Keratinocyte (primary cell): Measurements from ENCODE around the gene NKD1. TPM values are rescaled to one million over a fixed set of nuclear protein-coding genes. Genes with fewer than 3 reads are reported as not detected.

Source experiments
- DNase-seq: peaks from one replicate; pipeline ENCODE4 v3.0.0-alpha.2; 2011; ENCODE audit warnings: low read depth, missing footprints, low spot score
- FAIRE-seq: peaks from 2 replicates; lab custom pipeline; 2011; peaks lifted over from hg19 to GRCh38; lab: Jason Lieb, UNC
- H2AFZ ChIP-seq: 2 replicates; pipeline ENCODE4 v1.6.0; 2012; ENCODE audit warnings: low read length, control low read depth, inconsistent platforms; ENCODE audit not compliant: control insufficient read depth
- H3K27ac ChIP-seq: 2 replicates; pipeline ENCODE4 v1.5.1; 2011; ENCODE audit warnings: low read length; ENCODE audit not compliant: control insufficient read depth, insufficient read depth
- H3K27me3 ChIP-seq: 3 replicates; pipeline ENCODE4 v1.6.0; 2011; ENCODE audit warnings: low read length; ENCODE audit not compliant: control insufficient read depth, insufficient read depth; ENCODE audit errors: extremely low read depth
- H3K36me3 ChIP-seq, 2 experiments: 2 replicates in 1 of 2; 3 replicates in 1 of 2; pipeline ENCODE4 v1.5.1; 2011; ENCODE audit warnings: low read length in 2 of 2, mild to moderate bottlenecking in 1 of 2; ENCODE audit not compliant: control insufficient read depth in 2 of 2, insufficient read depth in 2 of 2; ENCODE audit errors: extremely low read depth in 1 of 2
- H3K4me1 ChIP-seq: 3 replicates; pipeline ENCODE4 v1.5.1; 2011; ENCODE audit warnings: low read length; ENCODE audit not compliant: control insufficient read depth, insufficient read depth; ENCODE audit errors: extremely low read depth
- H3K4me2 ChIP-seq: 3 replicates; pipeline ENCODE4 v1.6.0; 2011; ENCODE audit warnings: low read depth, low read length; ENCODE audit not compliant: control insufficient read depth, insufficient read depth; ENCODE audit errors: extremely low read depth
- H3K4me3 ChIP-seq, 3 experiments: fragments of 200-600 bp in 1 of 3; sonication (generic) in 1 of 3; 2 replicates in 2 of 3; 3 replicates in 1 of 3; pipeline ENCODE4 v1.5.1; 2011 to 2016; ENCODE audit warnings: low read length in 3 of 3, mild to moderate bottlenecking in 3 of 3, control low read depth in 2 of 3, inconsistent platforms in 1 of 3, low read depth in 1 of 3, mixed read lengths in 1 of 3, mixed run types in 1 of 3, moderate library complexity in 1 of 3; ENCODE audit not compliant: control insufficient read depth in 2 of 3, insufficient read depth in 2 of 3; ENCODE audit errors: extremely low read depth in 1 of 3
- H3K79me2 ChIP-seq: 2 replicates; pipeline ENCODE4 v1.6.0; 2012; ENCODE audit warnings: low read length; ENCODE audit not compliant: control insufficient read depth, insufficient read depth
- H3K9ac ChIP-seq: 3 replicates; pipeline ENCODE4 v1.6.0; 2011; ENCODE audit warnings: low read length; ENCODE audit not compliant: control insufficient read depth, insufficient read depth; ENCODE audit errors: extremely low read depth
- H3K9me1 ChIP-seq: 3 replicates; pipeline ENCODE4 v1.6.0; 2011; ENCODE audit warnings: low read length; ENCODE audit not compliant: control insufficient read depth, insufficient read depth; ENCODE audit errors: extremely low read depth
- H3K9me3 ChIP-seq: 2 replicates; pipeline ENCODE4 v1.5.1; 2012; ENCODE audit warnings: low read depth, low read length; ENCODE audit not compliant: control insufficient read depth
- H4K20me1 ChIP-seq: 3 replicates; pipeline ENCODE4 v1.6.0; 2011; ENCODE audit warnings: low read length; ENCODE audit not compliant: control insufficient read depth, insufficient read depth; ENCODE audit errors: extremely low read depth
- CTCF ChIP-seq, 3 experiments: IDR thresholded peaks in 1 of 3; conservative IDR thresholded peaks in 1 of 3; optimal IDR thresholded peaks in 1 of 3; 2 replicates in 2 of 3; 3 replicates in 1 of 3; pipeline versions ENCODE3 to v1.5.1; 2011; ENCODE audit warnings: low read length in 3 of 3, mild to moderate bottlenecking in 3 of 3, moderate library complexity in 2 of 3, control low read depth in 1 of 3, inconsistent platforms in 1 of 3; ENCODE audit not compliant: insufficient read depth in 2 of 3; ENCODE audit errors: extremely low read depth in 1 of 3
- EZH2 ChIP-seq: IDR thresholded peaks from one replicate; pipeline ENCODE4 v1.6.1; 2012; ENCODE audit warnings: inconsistent platforms, mild to moderate bottlenecking, low read length, moderate library complexity
- dilution Hi-C: fragments of 300-500 bp; cut with MboI; formaldehyde crosslinking; loops from one replicate; pipeline ENCODE4 v1.7.0; 2020; ENCODE audit warnings: low sequenced_read_pairs; ENCODE audit not compliant: extremely low pct_ligation_motif_present
- polyA plus RNA-seq, 5 experiments: library from polyadenylated mRNA; depleted of rRNA in 3 of 5; stranded (reverse) in 3 of 5; stranded (forward) in 1 of 5; unstranded in 1 of 5; fragments of >200 nt; gene quantifications; 1 replicate in 1 of 5; 2 replicates in 3 of 5; 3 replicates in 1 of 5; pipeline versions ENCODE4 v1.2.1 to v1.2.3, GENCODE V29; 2011 to 2012; ENCODE audit warnings: missing spikeins in 2 of 5, low read depth in 1 of 5, low replicate concordance in 1 of 5

NKD1 gene
- polyA plus RNA-seq, 1 donor (not counting 4 experiments of a cell fraction or from before 2014, with no cell fraction given): 0.62 TPM

GRCh38 chr16:50611995-50612848 lies 64.0 kb downstream of the NKD1 start:
- Histone ChIP-seq H3K9ac (no peak overlapping the region), H3K79me2 (no peaks in the 10 kb centered on the region), H3K9me3 (no peaks in the 10 kb centered on the region), H4K20me1 (no peaks in the 10 kb centered on the region), H3K4me3 (no peak overlapping the region), H3K27me3 (no peaks in the 10 kb centered on the region), H3K4me1 (no peaks in the 10 kb centered on the region), H2AFZ (no peak overlapping the region), H3K4me2 (no peak overlapping the region), H3K27ac (no peak overlapping the region), H3K36me3 (no peaks in the 10 kb centered on the region), H3K9me1 (no peaks in the 10 kb centered on the region)
- DNase-seq (no peak), FAIRE-seq (no peak)
- no peak for TF ChIP-seq EZH2
- dilution Hi-C loops: no loop called here

DNA sequence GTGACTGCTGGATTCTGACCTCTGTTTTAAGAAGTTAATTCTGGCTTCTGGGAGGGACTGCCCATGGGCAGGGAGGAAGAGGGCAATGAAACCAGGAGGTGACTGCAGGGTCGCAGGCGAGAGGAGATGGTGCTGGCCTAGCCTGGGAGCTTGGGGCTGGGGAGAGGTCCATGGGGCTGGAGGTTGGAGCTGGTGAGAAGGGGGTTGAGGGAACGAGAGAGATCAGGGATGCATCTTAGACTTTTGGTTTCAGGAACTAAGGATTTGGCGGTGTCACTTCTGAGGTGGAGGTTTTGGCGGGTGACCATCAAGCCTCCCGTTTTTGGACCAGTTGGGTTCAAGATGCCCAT lies 64.6 kb downstream of the NKD1 start:
- FAIRE-seq (no peak), DNase-seq (no peak)
- H3K36me3 ChIP-seq: no peaks in the 10 kb centered on the region
- no peak overlapping the region for H3K9ac ChIP-seq
- H3K4me3 ChIP-seq: no peak overlapping the region
- H3K79me2 ChIP-seq: no peaks in the 10 kb centered on the region
- dilution Hi-C loops: no loop called here
- H3K4me1 ChIP-seq: no peaks in the 10 kb centered on the region
- no peak overlapping the region for H3K27ac ChIP-seq
- H2AFZ ChIP-seq: no peak overlapping the region
- no peaks in the 10 kb centered on the region for H3K27me3 ChIP-seq
- no peak for TF ChIP-seq EZH2
- no peak for TF ChIP-seq CTCF (optimal IDR thresholded peaks at IDR 0.05 in 1 of 3, IDR thresholded peaks at IDR 0.05 in 1 of 3, conservative IDR thresholded peaks at IDR 0.05 in 1 of 3; ENCODE audit: extremely low read depth in 1 of 3, insufficient read depth in 2 of 3, low read length in 3 of 3)
- H3K4me2 ChIP-seq: no peak overlapping the region
- no peaks in the 10 kb centered on the region for H3K9me3 ChIP-seq
- H3K9me1 ChIP-seq: no peaks in the 10 kb centered on the region
- H4K20me1 ChIP-seq: no peaks in the 10 kb centered on the region
